ENCODE data around the gene ESR1. TPM values are rescaled to one million over a fixed set of nuclear protein-coding genes. Genes with fewer than 3 reads are reported as not detected.

ESR1 gene
- total RNA-seq, 4 donors from 2014 or later = 29.1 to 225 (median 141) TPM

- Histone ChIP-seq H3K36me3 (no peaks in the 10 kb centered on the region), H3K27me3 (no peaks in the 10 kb centered on the region), H3K4me3 (no peak overlapping the region), H3K4me1 (no peaks in the 10 kb centered on the region), H3K9me3 (no peaks in the 10 kb centered on the region), H3K27ac (no peak overlapping the region)
- no peak for DNase-seq
- TF ChIP-seq, protein P1, sequence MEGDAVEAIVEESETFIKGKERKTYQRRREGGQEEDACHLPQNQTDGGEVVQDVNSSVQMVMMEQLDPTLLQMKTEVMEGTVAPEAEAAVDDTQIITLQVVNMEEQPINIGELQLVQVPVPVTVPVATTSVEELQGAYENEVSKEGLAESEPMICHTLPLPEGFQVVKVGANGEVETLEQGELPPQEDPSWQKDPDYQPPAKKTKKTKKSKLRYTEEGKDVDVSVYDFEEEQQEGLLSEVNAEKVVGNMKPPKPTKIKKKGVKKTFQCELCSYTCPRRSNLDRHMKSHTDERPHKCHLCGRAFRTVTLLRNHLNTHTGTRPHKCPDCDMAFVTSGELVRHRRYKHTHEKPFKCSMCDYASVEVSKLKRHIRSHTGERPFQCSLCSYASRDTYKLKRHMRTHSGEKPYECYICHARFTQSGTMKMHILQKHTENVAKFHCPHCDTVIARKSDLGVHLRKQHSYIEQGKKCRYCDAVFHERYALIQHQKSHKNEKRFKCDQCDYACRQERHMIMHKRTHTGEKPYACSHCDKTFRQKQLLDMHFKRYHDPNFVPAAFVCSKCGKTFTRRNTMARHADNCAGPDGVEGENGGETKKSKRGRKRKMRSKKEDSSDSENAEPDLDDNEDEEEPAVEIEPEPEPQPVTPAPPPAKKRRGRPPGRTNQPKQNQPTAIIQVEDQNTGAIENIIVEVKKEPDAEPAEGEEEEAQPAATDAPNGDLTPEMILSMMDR (IDR thresholded peaks at IDR 0.05) = no peak
- no peak for TF ChIP-seq POLR2A (IDR thresholded peaks at IDR 0.05)
- intact Hi-C loops (cut with DNase I; ENCODE audit: low total_unique reads) = no loop called here
Measured at GRCh38 chr6:152008779-152009178, 201.3 kb downstream of the ESR1 start.

DNA sequence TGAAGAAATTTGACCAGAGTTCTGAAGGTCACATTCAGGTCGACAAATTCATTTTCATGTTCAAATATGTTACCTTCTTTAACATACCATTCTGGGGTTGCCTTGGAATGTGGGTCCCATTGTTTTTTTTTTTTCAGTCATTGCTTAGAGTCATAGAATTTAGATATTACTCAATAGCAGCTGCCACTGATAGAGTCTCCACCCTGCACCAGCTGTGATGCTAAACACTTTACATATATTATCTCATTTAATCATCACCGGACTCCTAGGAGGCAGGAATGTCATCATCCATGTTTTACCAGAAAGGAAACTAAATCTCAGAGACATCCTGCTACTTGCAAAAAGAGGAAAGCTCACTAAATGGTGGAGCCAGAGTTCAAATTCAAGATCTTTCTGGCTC lies 204.7 kb downstream of the ESR1 start:
- no peak for TF ChIP-seq POLR2A (IDR thresholded peaks at IDR 0.05)
- TF ChIP-seq, protein P1 (IDR thresholded peaks at IDR 0.05) = no peak
- no peak overlapping the region for H3K4me3 ChIP-seq
- no peaks in the 10 kb centered on the region for H3K36me3 ChIP-seq
- intact Hi-C loops (cut with DNase I; ENCODE audit: low total_unique reads) = no loop called here
- H3K27ac ChIP-seq = no peak overlapping the region
- no peak for DNase-seq
- no peaks in the 10 kb centered on the region for H3K9me3 ChIP-seq
- no peaks in the 10 kb centered on the region for H3K4me1 ChIP-seq
- H3K27me3 ChIP-seq = no peaks in the 10 kb centered on the region

DNA sequence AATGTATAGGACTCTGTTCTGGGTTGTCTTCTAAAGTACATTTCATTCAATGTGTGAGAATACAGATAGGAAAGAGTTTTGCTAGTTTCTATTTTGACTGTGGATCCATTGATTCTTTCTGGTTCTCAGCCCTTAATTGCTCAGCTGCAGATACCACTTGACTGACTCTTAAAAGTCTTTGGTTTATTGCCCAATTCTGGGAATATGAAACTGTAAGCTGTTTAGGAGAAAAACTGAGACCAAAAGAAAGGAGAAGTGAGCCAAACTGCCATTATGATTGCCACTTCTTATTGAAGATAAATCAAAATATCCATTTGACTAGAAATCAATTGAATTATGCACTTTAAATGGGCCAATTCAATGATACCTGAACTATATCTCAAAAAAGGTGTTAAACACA lies 211.4 kb downstream of the ESR1 start:
- TF ChIP-seq, protein P1 (IDR thresholded peaks at IDR 0.05) = no peak
- no peak for TF ChIP-seq POLR2A (IDR thresholded peaks at IDR 0.05)
- no peak for DNase-seq
- Histone ChIP-seq H3K36me3 (no peaks in the 10 kb centered on the region), H3K27me3 (no peaks in the 10 kb centered on the region), H3K27ac (no peak overlapping the region), H3K4me1 (no peaks in the 10 kb centered on the region), H3K9me3 (peaks cover 0 to 8% of the 10 kb centered on the region in 2 donors), H3K4me3 (no peak overlapping the region)
- intact Hi-C loops (cut with DNase I; ENCODE audit: low total_unique reads) = no loop called here

DNA sequence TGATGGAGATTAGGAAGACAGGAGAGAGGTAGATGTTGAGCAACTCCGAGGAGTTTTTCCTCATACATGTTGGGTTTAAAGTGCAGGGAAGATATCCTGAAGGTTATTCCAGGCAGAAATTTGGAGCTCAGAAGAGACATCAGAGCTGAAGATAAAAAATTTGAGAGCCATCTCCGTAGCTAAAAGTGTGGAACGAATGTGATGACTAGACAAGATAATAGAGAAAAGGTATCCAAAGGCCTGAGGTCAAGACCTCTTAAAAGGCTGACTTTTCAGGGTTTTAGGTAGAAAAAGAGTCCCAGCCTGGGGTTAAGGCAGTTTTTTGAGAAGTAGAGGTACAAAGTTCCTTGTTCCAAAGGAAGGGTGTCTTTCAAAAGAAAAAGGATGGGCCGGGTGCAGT lies 214.8 kb downstream of the ESR1 start:
- no peak for DNase-seq
- Histone ChIP-seq H3K4me3 (no peak overlapping the region), H3K4me1 (peaks cover 0 to 8% of the 10 kb centered on the region in 2 donors), H3K9me3 (peaks cover 0 to 8% of the 10 kb centered on the region in 2 donors), H3K36me3 (no peaks in the 10 kb centered on the region), H3K27ac (no peak overlapping the region), H3K27me3 (no peaks in the 10 kb centered on the region)
- intact Hi-C loops (cut with DNase I; ENCODE audit: low total_unique reads) = no loop called here
- TF ChIP-seq, protein P1 (IDR thresholded peaks at IDR 0.05) = no peak
- TF ChIP-seq POLR2A (IDR thresholded peaks at IDR 0.05) = no peak

DNA sequence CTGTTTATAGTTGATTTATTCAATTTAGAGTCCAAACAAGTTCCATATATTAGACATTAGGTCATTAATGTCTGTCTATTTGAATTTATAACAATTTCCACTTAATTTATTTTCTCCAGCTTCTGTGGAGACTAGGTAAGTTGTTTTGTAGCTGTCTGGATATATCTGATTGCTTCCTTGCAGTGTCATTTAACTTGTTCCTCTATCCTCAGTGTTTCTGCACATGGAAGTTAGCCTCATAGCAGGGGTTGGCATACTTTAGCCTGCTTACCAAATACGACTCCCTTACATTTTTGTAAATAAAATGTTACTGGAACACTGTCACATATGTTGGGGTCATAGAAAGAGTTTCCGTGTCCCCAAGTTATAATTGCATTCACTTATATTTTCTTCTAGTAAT lies 216.1 kb downstream of the ESR1 start:
- H3K27me3 ChIP-seq = no peaks in the 10 kb centered on the region
- H3K4me1 ChIP-seq = peaks cover 0 to 8% of the 10 kb centered on the region in 2 donors
- intact Hi-C loops (cut with DNase I; ENCODE audit: low total_unique reads) = no loop called here
- H3K9me3 ChIP-seq = peaks cover 0 to 8% of the 10 kb centered on the region in 2 donors
- H3K27ac ChIP-seq = no peak overlapping the region
- TF ChIP-seq POLR2A (IDR thresholded peaks at IDR 0.05) = no peak
- TF ChIP-seq, protein P1 (IDR thresholded peaks at IDR 0.05) = no peak
- no peak overlapping the region for H3K4me3 ChIP-seq
- H3K36me3 ChIP-seq = no peaks in the 10 kb centered on the region
- DNase-seq = no peak

Measured in uterus (tissue), 4 donors.